IPS-NIHi11 (cell line): Measurements from ENCODE around the gene SLC43A1.

Experiments used
- DNase-seq: peaks from one replicate; pipeline ENCODE4 v3.0.0; 2012; ENCODE audit warnings: mixed read lengths, low spot score

Gene SLC43A1

DNA sequence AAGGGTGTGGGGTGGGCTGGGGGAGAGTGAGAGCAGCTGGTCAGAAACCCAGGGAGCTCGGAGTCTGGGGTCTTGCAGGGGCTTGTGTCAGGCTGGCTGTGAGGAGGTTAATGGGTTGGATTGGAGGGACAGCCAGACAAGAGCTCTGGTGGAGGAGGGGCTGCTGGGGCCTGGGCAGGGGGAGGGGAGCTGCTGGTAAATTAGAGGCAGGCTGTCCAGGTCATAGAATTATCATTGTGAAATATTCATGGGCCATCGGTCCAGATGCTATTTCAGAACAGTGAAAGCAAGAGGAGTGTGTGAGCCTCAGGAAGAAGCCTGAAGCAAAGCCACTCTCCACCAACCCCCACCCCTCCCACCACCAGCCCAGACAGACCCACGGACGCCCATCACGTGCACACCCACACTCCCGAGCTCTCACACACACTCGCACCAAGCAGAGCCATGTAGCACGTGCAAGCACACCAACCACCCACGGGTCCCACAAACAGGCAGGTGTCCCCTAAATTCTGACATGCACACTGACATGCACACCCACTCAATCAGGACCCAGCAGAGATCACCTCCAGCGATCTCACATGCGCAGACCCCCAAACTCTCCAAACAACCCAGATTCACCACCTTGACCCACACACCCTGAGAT, 36.4 kb downstream of the SLC43A1 start:
- no peak for DNase-seq

GRCh38 chr11:57477507-57478189, 37.9 kb downstream of the SLC43A1 start:
- DNase-seq: no peak

GRCh38 chr11:57476757-57477506, 38.6 kb downstream of the SLC43A1 start:
- peak; percentile 78 for DNase-seq

- peak; percentile 68 for DNase-seq
These were observed 39.3 kb downstream of the SLC43A1 start for GRCh38 chr11:57476047-57476756.

DNA sequence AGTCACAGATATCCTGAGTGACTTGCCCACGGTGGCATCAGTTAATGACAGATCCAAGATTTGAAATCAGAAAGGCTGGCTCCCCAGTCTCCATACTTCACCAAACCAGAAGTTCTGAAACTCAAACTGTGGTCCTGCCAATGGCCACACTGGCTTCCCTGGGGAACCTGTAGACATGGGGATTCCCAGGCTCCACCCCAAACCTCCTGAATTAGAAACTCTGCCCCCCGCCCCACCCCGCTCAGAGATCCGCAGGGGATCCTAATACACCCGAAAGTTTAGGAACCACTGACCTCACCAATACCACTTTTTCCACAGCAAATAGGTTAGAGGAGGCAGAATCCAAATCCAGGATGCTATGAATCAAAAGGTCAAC, 39.8 kb downstream of the SLC43A1 start:
- DNase-seq: no peak

GRCh38 chr11:57475191-57475590, 40.3 kb downstream of the SLC43A1 start:
- no peak for DNase-seq

- no peak for DNase-seq
These were observed 40.7 kb downstream of the SLC43A1 start for GRCh38 chr11:57474803-57475115.

- DNase-seq: no peak
These were observed 41.3 kb downstream of the SLC43A1 start for GRCh38 chr11:57474017-57474802.

- no peak for DNase-seq
These were observed 42.1 kb downstream of the SLC43A1 start for GRCh38 chr11:57473285-57473841.

GRCh38 chr11:57471496-57471895, 44.0 kb downstream of the SLC43A1 start:
- no peak for DNase-seq

DNA sequence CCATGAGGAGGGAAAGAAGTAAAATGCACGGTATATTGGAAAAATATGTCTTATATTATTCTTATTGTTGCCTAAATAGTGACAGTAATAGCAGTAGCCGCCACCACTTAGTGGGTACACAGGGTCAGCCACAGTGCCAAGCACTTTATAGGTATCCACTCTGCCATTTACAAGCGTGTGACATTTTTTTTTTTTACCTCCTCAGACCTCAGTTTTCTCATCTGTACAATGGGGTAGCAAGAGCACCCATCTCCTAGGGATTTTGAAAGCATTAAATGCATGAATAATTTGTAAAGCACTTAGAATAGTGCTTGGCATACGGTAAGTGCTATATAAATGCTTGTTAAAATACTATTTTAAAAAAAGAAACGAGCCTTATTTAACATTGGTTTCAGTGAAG, 46.2 kb downstream of the SLC43A1 start:
- no peak for DNase-seq

DNA sequence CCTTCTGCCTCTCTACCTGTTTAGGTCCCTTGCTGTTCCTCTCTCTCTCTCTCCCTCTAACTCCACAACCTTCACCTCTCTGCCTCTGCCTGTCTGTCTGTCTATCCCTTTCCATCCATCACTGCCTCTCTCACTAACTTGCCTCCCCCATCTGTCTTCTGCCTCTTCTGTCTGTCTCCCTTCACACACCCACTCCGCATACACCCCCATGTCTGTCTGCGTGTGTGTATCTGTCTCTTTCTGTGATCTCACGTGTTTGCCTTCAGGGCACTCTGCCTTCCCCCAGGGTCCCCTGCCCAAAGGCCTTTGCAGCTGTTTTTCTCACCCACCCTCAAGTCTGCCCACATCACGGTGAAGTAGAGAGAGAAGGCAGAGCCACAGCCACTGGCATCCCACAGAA, 47.2 kb downstream of the SLC43A1 start:
- DNase-seq: no peak

DNA sequence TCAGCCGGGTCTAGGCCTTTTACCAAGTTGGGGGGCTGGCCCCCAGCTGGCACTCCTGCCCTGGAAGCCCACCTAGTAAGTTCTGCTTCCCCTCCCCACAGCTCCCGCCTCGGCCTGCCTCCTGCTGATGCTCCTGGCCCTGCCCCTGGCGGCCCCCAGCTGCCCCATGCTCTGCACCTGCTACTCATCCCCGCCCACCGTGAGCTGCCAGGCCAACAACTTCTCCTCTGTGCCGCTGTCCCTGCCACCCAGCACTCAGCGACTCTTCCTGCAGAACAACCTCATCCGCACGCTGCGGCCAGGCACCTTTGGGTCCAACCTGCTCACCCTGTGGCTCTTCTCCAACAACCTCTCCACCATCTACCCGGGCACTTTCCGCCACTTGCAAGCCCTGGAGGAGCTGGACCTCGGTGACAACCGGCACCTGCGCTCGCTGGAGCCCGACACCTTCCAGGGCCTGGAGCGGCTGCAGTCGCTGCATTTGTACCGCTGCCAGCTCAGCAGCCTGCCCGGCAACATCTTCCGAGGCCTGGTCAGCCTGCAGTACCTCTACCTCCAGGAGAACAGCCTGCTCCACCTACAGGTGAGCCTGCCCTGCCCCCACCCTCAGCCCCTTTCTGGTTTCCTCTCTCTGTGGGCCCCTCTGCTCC, 47.9 kb downstream of the SLC43A1 start:
- no peak for DNase-seq

DNA sequence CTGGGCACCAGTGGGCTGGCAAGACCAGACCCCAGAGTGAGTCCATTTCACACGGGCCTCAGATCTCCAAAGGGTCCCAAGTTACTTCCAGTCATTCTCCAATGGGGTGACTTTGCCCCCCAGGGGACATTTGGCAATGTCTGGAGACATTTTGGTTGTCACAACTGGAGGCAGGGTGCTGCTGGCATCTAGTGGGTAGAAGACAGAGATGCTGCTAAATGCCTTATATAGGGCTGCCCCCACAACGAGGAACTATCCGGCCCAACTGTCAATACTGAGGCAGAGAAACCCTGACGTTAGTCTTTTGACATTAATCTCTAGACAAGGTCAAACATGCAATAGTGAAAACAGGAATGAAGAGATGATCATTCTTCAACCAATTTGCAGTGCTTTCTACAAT, 48.8 kb downstream of the SLC43A1 start:
- no peak for DNase-seq

DNA sequence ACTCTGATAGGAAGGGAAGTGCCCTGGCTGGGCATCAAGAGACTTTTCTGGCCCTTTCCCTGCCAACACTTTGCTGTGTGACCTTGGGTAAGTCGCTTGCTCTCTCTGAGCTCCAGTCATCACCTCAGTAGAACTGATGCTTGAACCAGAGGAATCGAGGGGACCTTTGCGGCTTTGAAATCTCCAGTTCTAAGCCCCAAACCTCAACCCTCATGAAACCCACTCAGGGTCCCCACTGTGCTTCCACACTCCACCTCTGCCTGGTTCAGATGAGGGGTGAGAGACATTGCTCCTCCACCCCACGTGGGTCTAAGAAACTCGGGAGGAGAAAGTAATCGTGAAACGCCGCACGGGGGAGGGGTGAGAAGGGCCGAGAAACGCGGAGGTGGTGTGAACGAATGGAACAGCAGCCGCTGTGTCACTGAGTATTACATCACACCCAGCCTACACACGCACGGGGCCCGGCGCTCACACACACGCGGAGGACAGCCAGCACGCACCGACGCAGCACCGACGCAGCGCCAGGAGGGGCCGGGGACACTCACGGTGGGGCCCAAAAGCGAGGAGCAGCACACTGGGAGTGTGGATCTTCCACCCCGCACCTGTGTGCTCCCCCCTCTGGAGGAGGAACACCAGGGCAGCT, 50.8 kb downstream of the SLC43A1 start:
- peak; percentile 38 for DNase-seq

GRCh38 chr11:57463671-57464538, 51.6 kb downstream of the SLC43A1 start:
- peak; percentile 19 for DNase-seq

DNA sequence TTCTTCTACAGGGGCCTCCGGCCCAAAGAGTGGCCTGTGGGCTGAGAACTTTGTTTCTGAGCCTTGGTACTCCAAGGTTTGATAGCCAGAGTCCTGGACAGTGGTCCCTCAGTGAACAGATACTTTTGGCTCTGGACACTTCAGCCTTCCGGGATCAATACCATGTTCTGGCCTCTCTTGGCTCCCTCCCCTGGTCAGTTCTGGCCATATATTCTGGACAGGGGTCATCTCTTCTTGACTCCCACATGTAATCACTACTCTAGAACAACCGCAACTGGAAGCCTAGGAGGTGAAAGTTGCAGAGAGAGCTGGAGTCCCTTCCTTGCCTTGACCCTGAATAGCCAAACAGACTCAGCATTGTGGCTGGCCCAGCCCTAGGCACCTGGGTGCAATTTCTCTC, 52.9 kb downstream of the SLC43A1 start:
- no peak for DNase-seq

DNA sequence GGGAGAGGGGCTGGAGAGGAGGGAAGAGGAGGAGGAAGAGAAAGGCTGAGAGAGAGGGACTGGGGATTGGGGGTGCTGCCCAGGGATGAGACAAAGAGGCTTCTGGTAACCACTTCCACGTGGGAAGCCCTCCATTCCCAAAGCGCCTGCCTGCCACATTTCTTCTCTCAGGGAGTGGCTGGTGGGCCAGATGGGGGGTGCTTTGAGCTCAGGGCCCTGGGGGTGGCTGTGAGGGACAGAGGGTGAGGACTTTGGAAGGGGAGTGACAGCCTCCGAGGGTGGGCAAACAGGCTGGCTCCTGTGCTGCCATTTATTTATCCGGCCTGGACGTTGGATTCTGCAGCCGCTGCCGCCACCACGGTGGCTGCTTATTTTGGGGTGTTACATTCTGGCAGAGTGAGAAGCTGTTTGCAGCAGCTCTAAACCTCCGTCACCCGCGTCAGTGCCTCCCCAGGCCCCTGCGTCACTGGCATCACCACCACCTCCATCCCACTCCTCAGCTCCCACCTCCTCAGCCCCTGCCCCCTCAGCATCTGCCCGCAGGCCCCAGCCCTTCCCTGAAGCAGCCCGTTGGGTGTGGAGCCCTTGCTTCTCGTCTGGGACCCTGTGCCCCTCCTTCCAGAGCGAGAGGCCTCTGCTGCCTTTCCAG, 53.5 kb downstream of the SLC43A1 start:
- DNase-seq: no peak
